Mesendoderm (in vitro differentiated cells): ENCODE results near the gene ZNF311.
"Not testable (repeated sequence)": the region's sequence is repeated elsewhere in the genome, so short reads cannot be mapped to it uniquely, and the experiment has no call there.

Experiments
- DNase-seq: peaks from one replicate; pipeline ENCODE4 v3.0.0; 2013
- H2AK5ac ChIP-seq: 2 replicates; pipeline ENCODE4 v1.6.1; 2013; ENCODE audit warnings: low read length, inconsistent platforms
- H2BK120ac ChIP-seq: 2 replicates; pipeline ENCODE4 v1.6.1; 2013; ENCODE audit warnings: low read depth, mild to moderate bottlenecking, low read length, moderate library complexity, mixed read lengths
- H2BK15ac ChIP-seq: replicated peaks from 2 replicates; pipeline ENCODE4 v1.6.1; 2013; ENCODE audit warnings: low read depth, mild to moderate bottlenecking, moderate library complexity
- H2BK5ac ChIP-seq: 2 replicates; pipeline ENCODE4 v1.6.1; 2013; ENCODE audit warnings: low read length, inconsistent platforms
- H3K18ac ChIP-seq: 2 replicates; pipeline ENCODE4 v1.6.1; 2013; ENCODE audit warnings: mild to moderate bottlenecking, low read length, mixed read lengths
- H3K23ac ChIP-seq: one replicate; pipeline ENCODE4 v1.6.1; 2013; ENCODE audit warnings: low read length
- H3K27ac ChIP-seq: 2 replicates; pipeline ENCODE4 v1.5.1; 2013; ENCODE audit warnings: low read depth, mild to moderate bottlenecking, inconsistent platforms, low read length, moderate library complexity
- H3K27me3 ChIP-seq: 2 replicates; pipeline ENCODE4 v1.6.1; 2013; ENCODE audit warnings: low read length, control low read depth, mild to moderate bottlenecking, inconsistent platforms; ENCODE audit not compliant: insufficient read depth, poor library complexity
- H3K36me3 ChIP-seq: 2 replicates; pipeline ENCODE4 v1.6.1; 2013; ENCODE audit warnings: low read length, inconsistent platforms; ENCODE audit not compliant: control insufficient read depth, insufficient read depth
- H3K4ac ChIP-seq: one replicate; pipeline ENCODE4 v1.6.1; 2013; ENCODE audit warnings: low read depth, mild to moderate bottlenecking, low read length, moderate library complexity
- H3K4me1 ChIP-seq: 2 replicates; pipeline ENCODE4 v1.6.1; 2013; ENCODE audit warnings: low read depth, low read length, inconsistent platforms; ENCODE audit not compliant: control insufficient read depth
- H3K4me2 ChIP-seq: 2 replicates; pipeline ENCODE4 v1.6.1; 2013; ENCODE audit warnings: low read length
- H3K4me3 ChIP-seq: 2 replicates; pipeline ENCODE4 v1.5.1; 2013; ENCODE audit warnings: mild to moderate bottlenecking, low read length
- H3K56ac ChIP-seq: one replicate; pipeline ENCODE4 v1.6.1; 2013; ENCODE audit warnings: low read length
- H3K79me1 ChIP-seq: 2 replicates; pipeline ENCODE4 v1.6.1; 2013; ENCODE audit warnings: low read length, inconsistent platforms
- H3K79me2 ChIP-seq: 2 replicates; pipeline ENCODE4 v1.6.1; 2013; ENCODE audit warnings: mild to moderate bottlenecking, low read length; ENCODE audit not compliant: control insufficient read depth, insufficient read depth
- H3K9ac ChIP-seq: 2 replicates; pipeline ENCODE4 v1.6.1; 2013; ENCODE audit warnings: low read length, inconsistent platforms
- H4K5ac ChIP-seq: one replicate; pipeline ENCODE4 v1.6.1; 2013; ENCODE audit warnings: low read length
- H4K8ac ChIP-seq: one replicate; pipeline ENCODE4 v1.6.1; 2013; ENCODE audit warnings: low read depth, mild to moderate bottlenecking, control low read depth, low read length, moderate library complexity
- WGBS: extraction: QIAGEN DNeasy Blood & Tissue Kit; methylation state at CpG from one replicate; pipeline ENCODE4 v1.1.7; 2013; ENCODE audit warnings: low lambda C conversion rate, missing lambda C conversion rate; ENCODE audit not compliant: insufficient coverage; ENCODE audit errors: extremely low coverage; 5-methylcytosine and 5-hydroxymethylcytosine counted together

Gene ZNF311

GRCh38 chr6:28969129-28969528 is 36.0 kb downstream of the ZNF311 start:
- Histone ChIP-seq H3K79me2 (no peaks in the 10 kb centered on the region), H3K18ac (no peak overlapping the region), H3K9ac (no peak overlapping the region), H3K4me2 (no peak overlapping the region), H4K8ac (no peak overlapping the region), H3K23ac (no peak overlapping the region), H3K56ac (no peak overlapping the region), H3K27me3 (no peaks in the 10 kb centered on the region), H2BK15ac (no peak overlapping the region), H4K5ac (no peak overlapping the region), H3K79me1 (no peaks in the 10 kb centered on the region), H2AK5ac (no peak overlapping the region), H2BK120ac (no peak overlapping the region), H3K4ac (no peak overlapping the region), H3K4me1 (no peaks in the 10 kb centered on the region), H3K36me3 (no peaks in the 10 kb centered on the region), H2BK5ac (no peak overlapping the region), H3K4me3 (no peak overlapping the region), H3K27ac (no peak overlapping the region)
- WGBS: no CpG with 5 or more reads among the region's 15 CpGs
- DNase-seq: peak; percentile 36

DNA sequence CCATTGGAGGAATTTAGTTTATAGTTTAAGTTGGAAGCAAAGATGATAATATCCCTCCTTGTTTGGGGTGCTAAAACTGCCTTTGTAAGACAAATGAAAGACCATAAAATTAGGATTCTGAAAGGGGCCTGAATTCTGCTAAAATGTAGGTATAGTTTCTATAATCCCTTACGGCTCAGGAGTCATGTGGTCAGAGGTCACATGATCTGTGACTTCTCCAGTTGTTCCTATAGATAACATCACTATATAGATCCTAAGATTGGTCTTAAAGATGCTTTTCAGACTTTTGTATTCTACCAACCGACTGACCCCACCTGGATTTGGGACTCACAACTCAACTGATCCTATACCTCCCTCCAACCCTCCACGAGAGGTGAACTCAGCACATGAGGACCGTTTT is 36.6 kb downstream of the ZNF311 start:
- H2BK120ac ChIP-seq: no peak overlapping the region
- H3K9ac ChIP-seq: no peak overlapping the region
- WGBS: no CpG with 5 or more reads among the region's 4 CpGs
- H3K79me1 ChIP-seq: no peaks in the 10 kb centered on the region
- no peak overlapping the region for H4K5ac ChIP-seq
- no peak overlapping the region for H2BK15ac ChIP-seq
- H3K18ac ChIP-seq: no peak overlapping the region
- H2AK5ac ChIP-seq: no peak overlapping the region
- no peaks in the 10 kb centered on the region for H3K4me1 ChIP-seq
- no peak for DNase-seq
- no peak overlapping the region for H2BK5ac ChIP-seq
- no peak overlapping the region for H3K4me3 ChIP-seq
- no peak overlapping the region for H3K4me2 ChIP-seq
- H3K4ac ChIP-seq: no peak overlapping the region
- H3K56ac ChIP-seq: no peak overlapping the region
- H3K27ac ChIP-seq: no peak overlapping the region
- H3K79me2 ChIP-seq: no peaks in the 10 kb centered on the region
- no peak overlapping the region for H3K23ac ChIP-seq
- no peaks in the 10 kb centered on the region for H3K27me3 ChIP-seq
- H4K8ac ChIP-seq: no peak overlapping the region
- no peaks in the 10 kb centered on the region for H3K36me3 ChIP-seq

DNA sequence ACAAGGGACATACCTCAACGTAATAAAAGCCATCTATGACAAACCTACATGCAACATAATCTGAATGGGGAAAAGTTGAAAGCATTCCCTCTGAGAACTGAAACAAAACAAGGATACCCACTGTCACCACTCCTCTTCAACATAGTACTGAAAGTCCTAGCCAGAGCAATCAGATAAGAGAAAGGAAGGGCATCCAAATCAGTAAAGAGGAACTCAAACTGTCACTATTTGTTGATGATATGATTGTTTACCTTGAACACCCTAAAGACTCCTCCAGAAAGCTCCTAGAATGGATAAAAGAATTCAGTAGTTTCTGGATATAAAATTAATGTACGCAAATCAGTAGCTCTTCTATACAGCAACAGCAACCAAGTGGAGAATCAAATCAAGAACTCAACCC is 39.4 kb downstream of the ZNF311 start:
- Histone ChIP-seq H2BK120ac (no peak overlapping the region), H2AK5ac (no peak overlapping the region), H2BK15ac (no peak overlapping the region), H4K5ac (no peak overlapping the region), H3K4ac (no peak overlapping the region), H3K79me1 (no peaks in the 10 kb centered on the region), H3K4me3 (no peak overlapping the region), H3K23ac (no peak overlapping the region), H3K27me3 (no peaks in the 10 kb centered on the region), H3K36me3 (no peaks in the 10 kb centered on the region), H3K79me2 (no peaks in the 10 kb centered on the region), H3K4me2 (no peak overlapping the region), H3K9ac (no peak overlapping the region), H2BK5ac (no peak overlapping the region), H4K8ac (no peak overlapping the region), H3K4me1 (no peaks in the 10 kb centered on the region), H3K56ac (no peak overlapping the region), H3K18ac (no peak overlapping the region), H3K27ac (no peak overlapping the region)
- DNase-seq: no peak
- no CpG with 5 or more reads among the region's 2 CpGs for WGBS

- H3K27me3 ChIP-seq: no peaks in the 10 kb centered on the region
- DNase-seq: no peak
- H3K4me1 ChIP-seq: no peaks in the 10 kb centered on the region
- H3K9ac ChIP-seq: no peak overlapping the region
- WGBS: no CpG with 5 or more reads among the region's 4 CpGs
- no peak overlapping the region for H3K4me2 ChIP-seq
- H2BK5ac ChIP-seq: no peak overlapping the region
- no peak overlapping the region for H3K23ac ChIP-seq
- H3K36me3 ChIP-seq: no peaks in the 10 kb centered on the region
- H3K79me2 ChIP-seq: no peaks in the 10 kb centered on the region
- H3K27ac ChIP-seq: no peak overlapping the region
- no peak overlapping the region for H2BK120ac ChIP-seq
- no peak overlapping the region for H3K4me3 ChIP-seq
- H3K56ac ChIP-seq: no peak overlapping the region
- no peak overlapping the region for H4K8ac ChIP-seq
- no peak overlapping the region for H4K5ac ChIP-seq
- no peak overlapping the region for H2AK5ac ChIP-seq
- no peak overlapping the region for H3K4ac ChIP-seq
- H3K18ac ChIP-seq: no peak overlapping the region
- no peaks in the 10 kb centered on the region for H3K79me1 ChIP-seq
- no peak overlapping the region for H2BK15ac ChIP-seq
Observed at GRCh38 chr6:28960846-28961500, 44.1 kb downstream of the ZNF311 start.

GRCh38 chr6:28958561-28959243 is 46.4 kb downstream of the ZNF311 start:
- not testable (repeated sequence) for H3K79me2 ChIP-seq, H3K9ac ChIP-seq, H3K27ac ChIP-seq, H3K4me2 ChIP-seq, H3K18ac ChIP-seq, H4K8ac ChIP-seq, H3K4me1 ChIP-seq, H3K56ac ChIP-seq, H2BK15ac ChIP-seq, H3K23ac ChIP-seq, H4K5ac ChIP-seq, H3K27me3 ChIP-seq, H2BK120ac ChIP-seq, H3K4ac ChIP-seq, H3K79me1 ChIP-seq, H2BK5ac ChIP-seq, DNase-seq, H3K36me3 ChIP-seq, H2AK5ac ChIP-seq, H3K4me3 ChIP-seq
- WGBS: no CpG with 5 or more reads among the region's 13 CpGs
